ENCODE results near the gene ZNF684. TPM values are rescaled to one million over a fixed set of nuclear protein-coding genes. Genes with fewer than 3 reads are reported as not detected.
"Not testable (repeated sequence)": the region's sequence is repeated elsewhere in the genome, so short reads cannot be mapped to it uniquely, and the experiment has no call there.

ZNF684 gene
- total and polyA plus RNA-seq, 12 donors = 1.4 to 19.2 (median 7.5) TPM

- intact Hi-C loops (cut with DNase I) = no loop called here
- Histone ChIP-seq H3K36me3 (replicated peaks in 1 of 2) (no peaks in the 10 kb centered on the region), H3K27me3 (no peaks in the 10 kb centered on the region), H3K4me3 (no peak overlapping the region), H3K9me3 (replicated peaks in 1 of 3) (no peaks in the 10 kb centered on the region), H3K27ac (no peak overlapping the region), H3K4me1 (replicated peaks in 1 of 2) (no peaks in the 10 kb centered on the region)
- TF ChIP-seq POLR2A (IDR thresholded peaks at IDR 0.05) (no peak), CTCF (IDR thresholded peaks at IDR 0.05) (no peak)
- WGBS, 4 donors = 83 to 89% (median 85%) methylated on average over 1 of the region's 1 CpG
- DNase-seq = no peak
These were observed 36.4 kb downstream of the ZNF684 start for GRCh38 chr1:40567825-40568224.

GRCh38 chr1:40574805-40575204 lies 43.4 kb downstream of the ZNF684 start:
- intact Hi-C loops (cut with DNase I); H3K9me3 ChIP-seq (replicated peaks in 1 of 3); H3K27me3 ChIP-seq; H3K36me3 ChIP-seq (replicated peaks in 1 of 2); H3K4me3 ChIP-seq; H3K4me1 ChIP-seq (replicated peaks in 1 of 2): not testable (repeated sequence)
- 63 to 94% (median 81%) methylated on average over 3 of the region's 3 CpGs for WGBS, 4 donors
- peak overlapping the region in 1 of 5 donors; percentile 40 for H3K27ac ChIP-seq
- DNase-seq = peak in 1 of 7 donors; percentile 10

GRCh38 chr1:40575336-40575735 lies 43.9 kb downstream of the ZNF684 start:
- TF ChIP-seq POLR2A (IDR thresholded peaks at IDR 0.05) (no peak), CTCF (IDR thresholded peaks at IDR 0.05) (no peak)
- Histone ChIP-seq H3K36me3 (replicated peaks in 1 of 2) (no peaks in the 10 kb centered on the region), H3K4me1 (replicated peaks in 1 of 2) (no peaks in the 10 kb centered on the region), H3K4me3 (no peak overlapping the region), H3K27me3 (no peaks in the 10 kb centered on the region), H3K9me3 (replicated peaks in 1 of 3) (no peaks in the 10 kb centered on the region), H3K27ac (no peak overlapping the region)
- intact Hi-C loops (cut with DNase I) = no loop called here
- no peak for DNase-seq

- DNase-seq = no peak
- Histone ChIP-seq H3K36me3 (replicated peaks in 1 of 2) (no peaks in the 10 kb centered on the region), H3K4me1 (replicated peaks in 1 of 2) (peaks cover 0 to 11% of the 10 kb centered on the region in 2 donors), H3K27me3 (no peaks in the 10 kb centered on the region), H3K27ac (no peak overlapping the region), H3K9me3 (replicated peaks in 1 of 3) (no peaks in the 10 kb centered on the region), H3K4me3 (no peak overlapping the region)
- 91 to 100% (median 96%) methylated on average over 2 of the region's 2 CpGs for WGBS, 4 donors
- intact Hi-C loops (cut with DNase I) = no loop called here
- TF ChIP-seq CTCF (IDR thresholded peaks at IDR 0.05) = no peak
- no peak for TF ChIP-seq POLR2A (IDR thresholded peaks at IDR 0.05)
These were observed 50.7 kb downstream of the ZNF684 start for GRCh38 chr1:40582116-40582515.

GRCh38 chr1:40583980-40584379 lies 52.5 kb downstream of the ZNF684 start:
- no peak for DNase-seq
- Histone ChIP-seq H3K4me3 (no peak overlapping the region), H3K36me3 (replicated peaks in 1 of 2) (no peaks in the 10 kb centered on the region), H3K27me3 (no peaks in the 10 kb centered on the region), H3K27ac (no peak overlapping the region), H3K9me3 (replicated peaks in 1 of 3) (no peaks in the 10 kb centered on the region), H3K4me1 (replicated peaks in 1 of 2) (peaks cover 0 to 11% of the 10 kb centered on the region in 2 donors)
- WGBS, 4 donors = 65 to 78% (median 73%) methylated on average over 6 of the region's 6 CpGs
- no peak for TF ChIP-seq CTCF (IDR thresholded peaks at IDR 0.05)
- no peak for TF ChIP-seq POLR2A (IDR thresholded peaks at IDR 0.05)
- intact Hi-C loops (cut with DNase I) = no loop called here
